Activated CD4-positive, alpha-beta T cell treated with anti-CD3 and anti-CD28 coated beads, Interleukin-2, amount 50 U/mL, for 24 hours (primary cell): ENCODE results near the gene SATB1.

Experiments
- DNase-seq, 2 donors: peaks; one replicate each; pipeline ENCODE4 v3.0.0-alpha.2; 2020; ENCODE audit warnings: low read depth in 1 of 2, low spot score in 1 of 2

Gene SATB1

DNA sequence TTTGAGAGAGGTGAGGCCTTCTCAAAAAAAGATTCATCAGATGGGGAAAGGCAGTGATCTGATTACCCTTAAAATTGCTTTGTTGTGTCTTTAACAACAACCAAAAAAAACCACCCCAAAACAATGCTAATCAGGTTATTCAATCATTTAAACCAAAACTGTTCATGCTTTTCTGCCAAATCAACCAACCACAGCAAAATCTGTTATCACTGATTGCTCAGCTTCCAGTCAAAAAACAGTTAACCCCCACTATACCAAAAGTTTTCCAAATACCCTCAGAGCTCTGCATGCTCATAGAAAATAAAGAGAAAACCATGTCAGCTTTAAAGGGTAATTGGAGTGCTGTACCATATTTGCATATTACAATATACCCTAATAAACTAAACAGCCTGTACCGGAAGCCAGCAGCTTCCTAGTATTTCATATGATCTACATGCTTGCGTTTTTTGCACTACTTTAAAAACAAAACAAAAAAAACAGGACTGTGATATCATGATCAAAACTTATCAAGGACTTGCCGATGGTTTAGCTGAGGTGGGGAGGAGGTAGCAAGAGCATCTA, 22.8 kb downstream of the SATB1 start:
- DNase-seq = no peak

GRCh38 chr3:18401300-18401961, 23.7 kb downstream of the SATB1 start:
- no peak for DNase-seq

DNA sequence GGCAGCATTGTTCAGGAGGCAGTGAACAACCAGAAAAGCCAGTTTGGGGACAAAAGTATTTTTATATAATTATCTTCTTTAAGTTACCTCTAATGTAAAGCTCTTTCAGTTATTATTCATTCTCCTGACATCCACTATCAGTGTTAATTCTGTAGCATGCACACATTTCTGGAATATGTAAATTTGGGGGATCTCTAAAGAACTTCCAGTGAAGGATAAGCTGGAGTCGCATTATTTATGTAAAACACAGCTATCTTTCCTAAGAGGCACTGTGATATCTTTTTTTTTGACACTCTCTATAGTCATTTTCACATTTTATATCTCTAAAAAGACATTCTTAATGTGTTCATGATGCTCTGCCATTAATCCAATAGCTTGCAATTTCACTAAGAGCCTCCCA, 26.7 kb downstream of the SATB1 start:
- no peak for DNase-seq

DNA sequence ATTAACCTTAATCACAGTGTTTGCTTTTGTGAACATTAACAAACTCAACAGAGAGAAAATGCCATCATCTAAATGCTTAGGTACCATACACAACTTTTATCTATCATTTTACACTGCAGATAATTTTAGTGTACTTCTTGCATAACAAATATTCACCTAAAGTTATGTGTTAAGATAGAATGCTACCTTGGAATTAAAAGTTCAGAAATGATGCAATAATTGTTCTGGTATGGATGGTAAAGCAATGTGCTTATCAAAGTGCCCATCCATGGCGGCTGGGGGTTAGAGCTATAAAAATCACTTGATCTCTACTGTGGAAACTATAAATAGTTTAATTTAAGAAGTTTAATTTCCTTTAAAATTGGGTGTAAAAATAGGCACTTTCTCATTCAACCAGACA, 28.7 kb downstream of the SATB1 start:
- no peak for DNase-seq

DNA sequence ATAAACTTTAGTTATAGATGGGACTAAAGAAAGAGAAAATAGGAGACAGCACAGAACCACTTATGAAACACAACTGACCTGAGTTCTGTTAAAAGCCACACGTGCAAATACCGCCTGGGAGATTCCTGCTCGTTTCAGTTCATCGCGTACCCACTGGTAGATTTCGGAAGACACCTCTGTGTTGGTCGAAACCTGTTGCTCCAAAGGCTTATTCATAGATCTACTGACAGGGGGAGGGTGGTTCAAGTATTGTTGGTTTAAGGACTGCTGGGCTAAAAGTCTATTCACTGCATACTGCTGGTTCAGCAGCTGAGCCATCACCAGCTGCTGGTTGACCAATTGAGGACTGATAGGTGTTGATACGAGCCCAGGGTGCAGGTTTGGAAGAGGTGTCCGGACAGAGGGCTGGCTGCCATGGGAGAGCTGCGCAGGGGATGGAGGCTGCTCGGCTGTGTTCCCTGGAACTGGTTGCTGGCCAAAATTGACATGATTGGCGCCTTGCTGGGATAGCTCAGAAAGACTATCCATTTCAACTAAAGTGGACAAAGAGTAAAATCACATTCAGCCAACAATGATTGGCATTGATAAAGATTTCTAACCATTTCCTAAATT, 30.6 kb downstream of the SATB1 start:
- DNase-seq = no peak

GRCh38 chr3:18393906-18394305, 31.2 kb downstream of the SATB1 start:
- no peak for DNase-seq

DNA sequence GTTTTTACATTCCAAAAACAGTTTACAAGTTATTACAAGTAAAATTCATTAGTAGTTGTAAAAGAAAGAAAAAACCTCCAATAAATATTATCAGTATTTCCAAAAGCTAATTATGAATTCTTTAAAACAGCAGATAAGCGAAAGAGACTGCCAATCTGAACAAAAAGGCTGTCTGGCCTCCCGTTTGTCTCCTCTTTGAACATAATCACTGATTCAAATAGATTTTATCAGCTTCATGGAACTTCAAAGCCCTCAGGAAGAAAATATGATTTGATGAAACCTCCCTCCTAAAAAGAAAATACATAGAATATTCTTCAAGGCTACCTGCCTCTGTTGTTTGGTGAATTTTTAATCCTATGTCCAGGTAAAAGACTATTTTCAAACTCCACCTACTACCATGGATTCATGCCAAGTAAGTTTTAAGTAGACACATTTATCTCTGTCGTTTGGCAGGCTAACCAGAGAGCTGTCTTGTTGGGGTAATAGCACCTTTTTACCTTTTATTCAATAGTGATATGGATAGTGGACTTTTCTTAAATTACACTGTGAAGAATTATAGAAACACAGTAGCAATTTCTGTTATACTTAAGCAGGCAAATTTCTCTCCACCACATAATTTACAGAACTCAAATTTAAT, 35.0 kb downstream of the SATB1 start:
- no peak for DNase-seq

- no peak for DNase-seq
These were observed 35.9 kb downstream of the SATB1 start for GRCh38 chr3:18389108-18389733.

- DNase-seq = no peak
These were observed 38.8 kb downstream of the SATB1 start for GRCh38 chr3:18386274-18386890.

GRCh38 chr3:18385706-18386105, 39.4 kb downstream of the SATB1 start:
- DNase-seq = no peak

- no peak for DNase-seq
These were observed 42.3 kb downstream of the SATB1 start for GRCh38 chr3:18382760-18383369.

DNA sequence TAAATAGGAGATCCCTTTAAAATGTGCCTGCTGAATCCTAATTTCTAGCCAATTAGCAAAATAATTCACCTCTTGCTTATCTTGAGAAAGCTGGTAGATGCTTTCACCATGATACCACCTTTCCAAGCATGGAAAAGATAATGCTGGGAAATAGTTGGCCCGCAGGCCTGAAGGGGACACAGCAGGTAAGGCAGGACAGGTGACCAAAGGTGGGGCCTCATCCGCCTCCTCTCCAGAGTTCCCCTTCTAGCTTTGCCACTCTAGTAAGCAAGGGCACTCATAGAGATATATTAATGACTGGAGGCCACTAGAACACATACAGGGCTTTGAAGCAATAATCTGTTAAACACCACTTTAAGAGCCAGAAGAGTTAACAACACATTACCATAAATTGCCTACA, 45.5 kb downstream of the SATB1 start:
- DNase-seq = no peak

DNA sequence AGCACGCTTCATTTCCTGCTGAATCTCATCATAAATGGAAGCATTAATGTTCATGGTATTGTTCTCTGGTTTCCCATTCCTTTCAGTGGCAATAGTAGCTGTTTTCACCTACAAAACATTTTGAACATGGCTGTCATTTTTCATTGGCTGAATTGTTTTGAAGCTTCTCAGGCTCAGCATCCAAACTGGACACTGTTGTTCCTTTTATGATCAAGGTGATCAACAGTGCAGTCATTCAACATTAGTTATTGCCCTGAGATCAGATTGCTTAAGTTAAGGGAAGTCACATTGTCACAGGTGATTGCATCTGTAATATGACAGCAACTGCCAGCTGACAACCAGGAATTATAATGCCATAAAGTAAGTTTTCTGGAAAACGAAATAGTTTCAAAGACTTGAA, 46.9 kb downstream of the SATB1 start:
- no peak for DNase-seq

GRCh38 chr3:18376682-18377081, 48.5 kb downstream of the SATB1 start:
- DNase-seq = no peak

GRCh38 chr3:18372786-18373405, 52.2 kb downstream of the SATB1 start:
- no peak for DNase-seq

- DNase-seq = no peak
These were observed 54.5 kb downstream of the SATB1 start for GRCh38 chr3:18370672-18371071.

GRCh38 chr3:18369551-18370185, 55.5 kb downstream of the SATB1 start:
- no peak for DNase-seq

GRCh38 chr3:18366258-18366657, 58.9 kb downstream of the SATB1 start:
- no peak for DNase-seq

DNA sequence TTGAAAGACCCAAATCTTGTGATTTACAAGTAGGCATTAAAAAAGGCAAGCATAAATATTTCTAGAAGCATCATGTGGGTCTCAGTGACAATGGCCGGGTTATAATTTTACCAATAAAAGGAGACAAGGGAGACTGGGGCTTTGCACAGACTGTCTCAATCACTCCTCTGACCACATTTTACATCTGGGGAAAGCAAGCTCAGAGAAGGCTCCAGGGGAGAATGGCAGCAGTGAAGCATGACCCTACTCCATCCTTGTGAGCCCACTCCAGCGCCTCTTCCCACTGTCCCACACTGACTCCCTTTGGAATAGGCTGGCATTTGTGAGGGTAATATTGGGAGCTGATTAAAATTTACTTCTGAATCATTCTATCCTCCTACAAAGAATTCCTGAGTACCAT, 61.8 kb downstream of the SATB1 start:
- no peak for DNase-seq

DNA sequence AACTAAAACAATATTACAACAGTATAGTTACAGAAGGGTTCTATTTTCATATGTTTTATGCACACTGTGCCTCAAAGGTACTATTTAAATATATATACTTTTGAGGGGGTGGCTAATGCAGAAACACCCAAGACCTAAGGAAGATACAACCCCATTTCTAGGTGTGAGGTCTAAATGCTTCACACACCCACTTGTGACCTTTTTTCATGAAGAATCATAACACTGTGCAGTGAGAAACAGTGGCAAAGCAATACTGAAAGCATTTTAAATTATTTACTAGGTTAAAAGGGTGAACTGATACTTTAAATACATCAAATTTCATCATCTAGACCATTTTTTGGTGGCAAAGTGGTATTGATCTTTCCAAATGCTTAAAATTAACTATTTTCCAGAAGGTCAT, 67.4 kb downstream of the SATB1 start:
- DNase-seq = no peak
